IMR-90 (cell line): ENCODE measurements around the gene MSI2. TPM values are rescaled to one million over a fixed set of nuclear protein-coding genes. Genes with fewer than 3 reads are reported as not detected.
"Not testable (repeated sequence)": the region's sequence is repeated elsewhere in the genome, so short reads cannot be mapped to it uniquely, and the experiment has no call there.

ENCODE experiments used
- ATAC-seq: fragments of 200-7000 bp; cut with Tn5 transposase; 2 replicates; pipeline ENCODE4 v1.9.1; 2020; ENCODE audit warnings: low read depth, mild to moderate bottlenecking, moderate library complexity
- BruUV-seq: library from RNA; stranded (reverse); fragments of 400-500 nt; replicated peaks from 2 replicates; lab custom pipeline; 2021; lab: Mats Ljungman, UMichigan
- CTCF ChIA-PET: fragments of 300-600 bp; formaldehyde crosslinking; extraction: SDS; loops from one replicate; lab custom pipeline; 2021; ENCODE audit warnings: antibody characterized with exemption; lab: Yijun Ruan, JAX
- POLR2A ChIA-PET: fragments of 300-600 bp; sonication (Branson Sonifier 250); formaldehyde crosslinking; loops from one replicate; lab custom pipeline; 2022; ENCODE audit warnings: antibody characterized with exemption; ENCODE audit not compliant: unreplicated experiment; lab: Charles Lee
- DNase-seq: peaks from one replicate; pipeline ENCODE4 v3.0.0; 2013
- H2AFZ ChIP-seq: replicated peaks from 2 replicates; pipeline ENCODE3; 2013; ENCODE audit warnings: low read length, mild to moderate bottlenecking; ENCODE audit not compliant: poor library complexity
- H2AK5ac ChIP-seq: 2 replicates; pipeline ENCODE4 v1.6.1; 2013; ENCODE audit warnings: low read depth, low read length, inconsistent platforms
- H2AK9ac ChIP-seq: replicated peaks from 2 replicates; pipeline ENCODE3; 2013; ENCODE audit warnings: mild to moderate bottlenecking, low read depth, low read length, moderate library complexity; ENCODE audit not compliant: poor library complexity
- H2BK120ac ChIP-seq: 2 replicates; pipeline ENCODE4 v1.6.1; 2013; ENCODE audit warnings: low read depth, low read length, inconsistent platforms
- H2BK15ac ChIP-seq: 3 replicates; pipeline ENCODE4 v1.6.1; 2013; ENCODE audit warnings: low read depth, low read length, inconsistent platforms
- H2BK20ac ChIP-seq: 2 replicates; pipeline ENCODE4 v1.6.1; 2013; ENCODE audit warnings: low read depth, mild to moderate bottlenecking, inconsistent platforms, low read length, moderate library complexity
- H2BK5ac ChIP-seq: 2 replicates; pipeline ENCODE4 v1.6.1; 2013; ENCODE audit warnings: mild to moderate bottlenecking, low read depth, low read length, inconsistent platforms; ENCODE audit not compliant: poor library complexity, severe bottlenecking
- H3K14ac ChIP-seq: replicated peaks from 2 replicates; pipeline ENCODE4 v1.6.1; 2013; ENCODE audit warnings: low read depth, low read length, inconsistent platforms
- H3K18ac ChIP-seq: 2 replicates; pipeline ENCODE4 v1.6.1; 2013; ENCODE audit warnings: low read depth, low read length, control low read depth
- H3K23ac ChIP-seq: 2 replicates; pipeline ENCODE4 v1.6.1; 2013; ENCODE audit warnings: low read depth, low read length, inconsistent platforms
- H3K27ac ChIP-seq: 2 replicates; pipeline ENCODE4 v1.5.1; 2013; ENCODE audit warnings: mild to moderate bottlenecking, control low read depth, low read length; ENCODE audit not compliant: insufficient read depth
- H3K27me3 ChIP-seq: 2 replicates; pipeline ENCODE4 v1.6.1; 2013; ENCODE audit warnings: low read length; ENCODE audit not compliant: control insufficient read depth, insufficient read depth
- H3K36me3 ChIP-seq: 2 replicates; pipeline ENCODE4 v1.6.1; 2013; ENCODE audit warnings: low read length, mixed read lengths; ENCODE audit not compliant: control insufficient read depth, insufficient read depth
- H3K4ac ChIP-seq: 2 replicates; pipeline ENCODE4 v1.6.1; 2013; ENCODE audit warnings: low read depth, low read length, inconsistent platforms
- H3K4me1 ChIP-seq: 2 replicates; pipeline ENCODE4 v1.6.1; 2013; ENCODE audit warnings: low read length, mixed read lengths; ENCODE audit not compliant: control insufficient read depth, insufficient read depth
- H3K4me2 ChIP-seq: 2 replicates; pipeline ENCODE4 v1.6.1; 2013; ENCODE audit warnings: low read depth, mild to moderate bottlenecking, control low read depth, low read length, moderate library complexity
- H3K4me3 ChIP-seq: 2 replicates; pipeline ENCODE4 v1.5.1; 2013; ENCODE audit warnings: low read depth, mild to moderate bottlenecking, control low read depth, low read length, moderate library complexity; ENCODE audit not compliant: insufficient read depth
- H3K56ac ChIP-seq: 2 replicates; pipeline ENCODE4 v1.6.1; 2013; ENCODE audit warnings: low read length, inconsistent platforms; ENCODE audit not compliant: insufficient read depth; ENCODE audit errors: extremely low read depth
- H3K79me1 ChIP-seq, 2 experiments: 2 replicates each; pipeline ENCODE4 v1.6.1; 2013; ENCODE audit warnings: low read length in 2 of 2, inconsistent platforms in 1 of 2, low read depth in 1 of 2
- H3K9ac ChIP-seq: 2 replicates; pipeline ENCODE4 v1.6.1; 2013; ENCODE audit warnings: low read depth, low read length, control low read depth
- H3K9me1 ChIP-seq: 2 replicates; pipeline ENCODE4 v1.6.1; 2013; ENCODE audit warnings: low read length, inconsistent platforms; ENCODE audit not compliant: insufficient read depth
- H3K9me3 ChIP-seq: 2 replicates; pipeline ENCODE4 v1.6.1; 2013; ENCODE audit warnings: low read length; ENCODE audit not compliant: control insufficient read depth, insufficient read depth
- H4K20me1 ChIP-seq: 2 replicates; pipeline ENCODE4 v1.6.1; 2013; ENCODE audit warnings: low read length, inconsistent platforms; ENCODE audit not compliant: insufficient read depth
- H4K5ac ChIP-seq: 2 replicates; pipeline ENCODE4 v1.6.1; 2013; ENCODE audit warnings: mild to moderate bottlenecking, low read depth, low read length, control low read depth
- H4K8ac ChIP-seq, 2 experiments: 2 replicates each; pipeline ENCODE4 v1.6.1; 2013; ENCODE audit warnings: low read depth in 2 of 2, low read length in 2 of 2, control low read depth in 1 of 2, inconsistent platforms in 1 of 2
- H4K91ac ChIP-seq: 2 replicates; pipeline ENCODE4 v1.6.1; 2013; ENCODE audit warnings: low read depth, low read length, inconsistent platforms; ENCODE audit not compliant: insufficient read depth
- WGBS, 2 experiments: methylation state at CpG; one replicate each; pipeline versions ENCODE4 v1.1.5 to v1.1.7; 2013; ENCODE audit warnings: missing lambda C conversion rate in 2 of 2; ENCODE audit not compliant: insufficient read length in 1 of 2; ENCODE audit errors: extremely low coverage in 2 of 2; 5-methylcytosine and 5-hydroxymethylcytosine counted together
- dilution Hi-C: fragments of 300-500 bp; cut with HindIII; formaldehyde crosslinking; loops from one replicate; pipeline ENCODE4 v1.14.3; 2018; ENCODE audit warnings: low sequenced_read_pairs; ENCODE audit not compliant: unreplicated experiment
- in situ Hi-C: fragments of 300-500 bp; cut with MboI; formaldehyde crosslinking; loops from 3 replicates; pipeline ENCODE4 v1.14.3; 2019; ENCODE audit warnings: low sequenced_read_pairs, inconsistent platforms, mixed read lengths
- intact Hi-C: fragments of 100-400 bp; cut with micrococcal nuclease; formaldehyde crosslinking; loops from 2 replicates; pipeline ENCODE4 v1.10.0; 2022
- polyA plus RNA-seq, 3 experiments: library from polyadenylated mRNA; depleted of rRNA; stranded (reverse); fragments of >200 nt; gene quantifications; 2 replicates each; pipeline ENCODE4 v1.2.3, GENCODE V29; 2012; ENCODE audit warnings: low replicate concordance in 1 of 3
- total RNA-seq: library from RNA; depleted of rRNA; stranded (reverse); fragments of >200 nt; gene quantifications from 2 replicates; pipeline ENCODE4 v1.2.3, GENCODE V29; 2012

MSI2 gene
- total and polyA plus RNA-seq, 2 of the 4 experiments (the other 2 are of a cell fraction): 13.0 to 16.0 TPM

DNA sequence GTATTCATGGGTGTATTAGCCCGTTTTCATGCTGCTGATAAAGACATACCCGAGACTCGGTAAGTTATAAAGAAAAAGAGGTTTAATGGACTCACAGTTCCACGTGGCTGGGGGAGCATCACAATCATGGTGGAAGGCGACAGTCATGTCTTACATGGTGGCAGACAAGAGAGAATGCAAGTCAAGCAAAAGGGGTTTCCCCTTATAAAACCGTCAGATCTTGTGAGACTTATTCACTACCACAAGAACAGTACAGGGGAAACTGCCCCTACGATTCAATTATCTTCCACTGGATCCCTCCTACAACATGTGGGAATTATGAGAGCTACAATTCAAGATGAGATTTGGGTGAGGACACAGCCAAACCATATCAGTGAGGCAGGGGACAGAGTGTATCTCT is 44.3 kb downstream of the MSI2 start:
- H4K8ac ChIP-seq, H3K9ac ChIP-seq, H2AK5ac ChIP-seq, H2BK120ac ChIP-seq, H3K4me1 ChIP-seq, H3K9me1 ChIP-seq, H2BK15ac ChIP-seq, H3K36me3 ChIP-seq, H4K5ac ChIP-seq, H2AFZ ChIP-seq, H4K20me1 ChIP-seq, H3K4ac ChIP-seq, in situ Hi-C loops, H3K56ac ChIP-seq, H3K4me2 ChIP-seq, H3K23ac ChIP-seq, intact Hi-C loops, POLR2A ChIA-PET, H2AK9ac ChIP-seq, H3K9me3 ChIP-seq, H3K14ac ChIP-seq, BruUV-seq, H3K79me1 ChIP-seq, H4K91ac ChIP-seq, dilution Hi-C loops, CTCF ChIA-PET, H3K27ac ChIP-seq, H2BK20ac ChIP-seq, DNase-seq, H3K27me3 ChIP-seq, ATAC-seq, H3K4me3 ChIP-seq, H2BK5ac ChIP-seq, H3K18ac ChIP-seq: not testable (repeated sequence)
- WGBS, 2 experiments: no CpG with 5 or more reads among the region's 7 CpGs
